ENCODE data around the gene CCDC87. TPM values are rescaled to one million over a fixed set of nuclear protein-coding genes. Genes with fewer than 3 reads are reported as not detected.
"Not testable (repeated sequence)": the region's sequence is repeated elsewhere in the genome, so short reads cannot be mapped to it uniquely, and the experiment has no call there.

CCDC87 gene
- total and polyA plus RNA-seq, 2 experiments from 2014 or later: 0.53 TPM; not detected in 1

GRCh38 chr11:66546966-66547661 lies 45.7 kb downstream of the CCDC87 start:
- Histone ChIP-seq H2AFZ (no peak overlapping the region), H3K4me2 (peak overlapping the region; percentile 90), H3K79me2 (peaks cover 3% of the 10 kb centered on the region), H3K4me3 (no peak overlapping the region), H3K36me3 (replicated peaks; ENCODE audit: insufficient read depth, low read depth) (no peaks in the 10 kb centered on the region), H4K20me1 (ENCODE audit: insufficient read depth, poor library complexity, severe bottlenecking) (no peaks in the 10 kb centered on the region), H3K27me3 (no peaks in the 10 kb centered on the region), H3K9me3 (ENCODE audit: low read depth) (no peaks in the 10 kb centered on the region), H3K9me2 (replicated peaks; ENCODE audit: insufficient read depth) (no peaks in the 10 kb centered on the region), H3K4me1 (ENCODE audit: insufficient read depth) (peaks cover 17% of the 10 kb centered on the region), H3K27ac (no peak overlapping the region)
- 33% methylated on average over 12 of the region's 18 CpGs for WGBS (ENCODE audit: low lambda C conversion rate, missing lambda C conversion rate)
- no peak for TF ChIP-seq EZH2 (IDR thresholded peaks at IDR 0.05; ENCODE audit: borderline replicate concordance)
- TF ChIP-seq EZH2phosphoT487 (IDR thresholded peaks at IDR 0.05; ENCODE audit: low read depth, severe bottlenecking, unreplicated experiment): no peak
- no peak for TF ChIP-seq CTCF (IDR thresholded peaks at IDR 0.05; ENCODE audit: poor library complexity)
- no peak for DNase-seq (ENCODE audit: low spot score)

- Histone ChIP-seq H3K27ac (peak within 1 kb of the TSS; percentile 43), H3K9me3 (ENCODE audit: low read depth) (no peaks in the 10 kb centered on the region), H3K4me2 (peak within 1 kb of the TSS; percentile 90), H4K20me1 (ENCODE audit: insufficient read depth, poor library complexity, severe bottlenecking) (no peaks in the 10 kb centered on the region), H3K36me3 (replicated peaks; ENCODE audit: insufficient read depth, low read depth) (no peaks in the 10 kb centered on the region), H2AFZ (peak within 1 kb of the TSS; percentile 61), H3K4me3 (peak within 1 kb of the TSS; percentile 83), H3K9me2 (replicated peaks; ENCODE audit: insufficient read depth) (no peaks in the 10 kb centered on the region), H3K27me3 (no peaks in the 10 kb centered on the region), H3K4me1 (ENCODE audit: insufficient read depth) (peaks cover 17% of the 10 kb centered on the region), H3K79me2 (peaks cover 3% of the 10 kb centered on the region)
- 6% methylated on average over 37 of the region's 37 CpGs for WGBS (ENCODE audit: low lambda C conversion rate, missing lambda C conversion rate)
- TF ChIP-seq EZH2 (IDR thresholded peaks at IDR 0.05; ENCODE audit: borderline replicate concordance): no peak
- TF ChIP-seq EZH2phosphoT487 (IDR thresholded peaks at IDR 0.05; ENCODE audit: low read depth, severe bottlenecking, unreplicated experiment): no peak
- TF ChIP-seq CTCF (IDR thresholded peaks at IDR 0.05; ENCODE audit: poor library complexity): no peak
- DNase-seq (ENCODE audit: low spot score): peak; percentile 32
Measured at GRCh38 chr11:66546368-66546965, 46.4 kb downstream of the CCDC87 start, which contains the start of gene ACTN3. ACTN3 (plus strand) TSS chr11:66546903; CDS start chr11:66546938, 35 bp downstream.

- no peak for TF ChIP-seq EZH2phosphoT487 (IDR thresholded peaks at IDR 0.05; ENCODE audit: low read depth, severe bottlenecking, unreplicated experiment)
- TF ChIP-seq EZH2 (IDR thresholded peaks at IDR 0.05; ENCODE audit: borderline replicate concordance): no peak
- TF ChIP-seq CTCF (IDR thresholded peaks at IDR 0.05; ENCODE audit: poor library complexity): no peak
- Histone ChIP-seq H3K36me3 (replicated peaks; ENCODE audit: insufficient read depth, low read depth) (no peaks in the 10 kb centered on the region), H3K9me3 (ENCODE audit: low read depth) (no peaks in the 10 kb centered on the region), H3K27ac (peak within 1 kb of the TSS; percentile 43), H3K79me2 (peaks cover 3% of the 10 kb centered on the region), H3K4me1 (ENCODE audit: insufficient read depth) (peaks cover 17% of the 10 kb centered on the region), H3K9me2 (replicated peaks; ENCODE audit: insufficient read depth) (no peaks in the 10 kb centered on the region), H3K4me2 (peak within 1 kb of the TSS; percentile 90), H3K27me3 (no peaks in the 10 kb centered on the region), H2AFZ (peak within 1 kb of the TSS; percentile 61), H4K20me1 (ENCODE audit: insufficient read depth, poor library complexity, severe bottlenecking) (no peaks in the 10 kb centered on the region), H3K4me3 (peak within 1 kb of the TSS; percentile 83)
- WGBS (ENCODE audit: low lambda C conversion rate, missing lambda C conversion rate): under 1% methylated on average over 53 of the region's 71 CpGs
- peak; percentile 97 for DNase-seq (ENCODE audit: low spot score)
Measured at GRCh38 chr11:66545701-66546367, 47.0 kb downstream of the CCDC87 start, which contains the start of gene ZDHHC24. ZDHHC24 (minus strand) TSS chr11:66546048; CDS start chr11:66546003, 45 bp downstream.

- Histone ChIP-seq H3K4me2 (peak overlapping the region; percentile 90), H3K4me3 (peak overlapping the region; percentile 83), H3K4me1 (ENCODE audit: insufficient read depth) (peaks cover 17% of the 10 kb centered on the region)
- DNase-seq (ENCODE audit: low spot score); H3K9me3 ChIP-seq (ENCODE audit: low read depth); H3K36me3 ChIP-seq (replicated peaks; ENCODE audit: insufficient read depth, low read depth); H2AFZ ChIP-seq; H3K27me3 ChIP-seq; H3K27ac ChIP-seq; H3K79me2 ChIP-seq; H3K9me2 ChIP-seq (replicated peaks; ENCODE audit: insufficient read depth); H4K20me1 ChIP-seq (ENCODE audit: insufficient read depth, poor library complexity, severe bottlenecking): not testable (repeated sequence)
- WGBS (ENCODE audit: low lambda C conversion rate, missing lambda C conversion rate): 82% methylated on average over 14 of the region's 14 CpGs
Measured at GRCh38 chr11:66544952-66545351, 47.9 kb downstream of the CCDC87 start.

All from hepatocyte (in vitro differentiated cells).